Suprapubic skin (tissue), 4 donors: ENCODE data around the gene SLC22A3. TPM values are rescaled to one million over a fixed set of nuclear protein-coding genes. Genes with fewer than 3 reads are reported as not detected.

Experiments used
- DNase-seq, 2 donors: peaks; one replicate each; pipeline ENCODE4 v3.0.0-alpha.2; 2019; ENCODE audit warnings: low spot score in 2 of 2
- H3K27ac ChIP-seq: fragments of 200-600 bp; sonication (generic); one replicate; pipeline ENCODE4 v1.5.1; 2019
- H3K27me3 ChIP-seq: fragments of 200-600 bp; sonication (generic); one replicate; pipeline ENCODE4 v1.5.1; 2019
- H3K36me3 ChIP-seq: fragments of 200-600 bp; sonication (generic); one replicate; pipeline ENCODE4 v1.5.1; 2019
- H3K4me1 ChIP-seq: fragments of 200-600 bp; sonication (generic); one replicate; pipeline ENCODE4 v1.5.1; 2019
- H3K4me3 ChIP-seq: fragments of 200-600 bp; sonication (generic); one replicate; pipeline ENCODE4 v1.5.1; 2019; ENCODE audit warnings: mild to moderate bottlenecking
- H3K9me3 ChIP-seq: fragments of 200-600 bp; sonication (generic); one replicate; pipeline ENCODE4 v1.5.1; 2019
- EP300 ChIP-seq: sonication (generic); formaldehyde crosslinking; IDR thresholded peaks from one replicate; pipeline ENCODE4 v1.6.1; 2017; ENCODE audit warnings: antibody characterized with exemption
- POLR2A ChIP-seq, 2 donors: fragments of 450-650 bp; IDR thresholded peaks; one replicate each; pipeline ENCODE4 v1.6.1; 2017; ENCODE audit warnings: antibody characterized with exemption in 2 of 2, mild to moderate bottlenecking in 2 of 2, moderate library complexity in 2 of 2
- POLR2AphosphoS5 ChIP-seq, 3 donors: sonication (generic); formaldehyde crosslinking; IDR thresholded peaks; one replicate each; pipeline ENCODE4 v1.6.1; 2017; ENCODE audit warnings: antibody characterized with exemption in 3 of 3
- WGBS: methylation state at CpG from one replicate; pipeline ENCODE4 v1.1.5; 2018; 5-methylcytosine and 5-hydroxymethylcytosine counted together
- total RNA-seq, 4 donors: library from RNA; depleted of rRNA; stranded (reverse); fragments of >200 nt; gene quantifications; one replicate each; pipeline ENCODE4 v1.1.0, GENCODE V29; 2016
- TF ChIP-seq, protein P1 (sequence below), 2 donors: fragments of 200-600 bp in 1 of 2; fragments of 450-650 bp in 1 of 2; sonication (generic) in 1 of 2; IDR thresholded peaks; one replicate each; pipeline ENCODE4 v1.5.1; 2016 to 2019; ENCODE audit warnings: antibody characterized with exemption in 2 of 2, mild to moderate bottlenecking in 1 of 2, moderate library complexity in 1 of 2

The SLC22A3 gene
- total RNA-seq, 4 donors from 2014 or later = 13.3 to 15.8 (median 15.7) TPM

DNA sequence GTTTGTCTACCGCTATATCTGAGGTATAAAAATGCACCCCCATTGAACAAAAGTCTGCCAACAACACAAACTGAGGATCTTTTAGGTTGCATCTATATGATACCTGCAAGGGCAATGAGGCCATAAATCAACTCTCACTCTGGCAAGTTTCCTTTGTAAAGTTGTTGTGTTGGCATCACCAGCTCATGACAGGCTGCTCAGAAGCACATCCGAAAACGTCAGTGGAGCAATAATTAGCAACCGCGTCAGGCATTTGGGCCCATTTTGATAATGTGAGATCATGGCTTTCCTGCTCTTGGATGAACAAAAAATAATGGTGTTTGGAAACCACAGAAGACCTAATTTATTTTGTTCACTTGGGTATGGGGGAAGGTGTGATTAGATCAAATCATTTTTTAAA lies 12.0 kb upstream of the SLC22A3 start:
- TF ChIP-seq, protein P1, sequence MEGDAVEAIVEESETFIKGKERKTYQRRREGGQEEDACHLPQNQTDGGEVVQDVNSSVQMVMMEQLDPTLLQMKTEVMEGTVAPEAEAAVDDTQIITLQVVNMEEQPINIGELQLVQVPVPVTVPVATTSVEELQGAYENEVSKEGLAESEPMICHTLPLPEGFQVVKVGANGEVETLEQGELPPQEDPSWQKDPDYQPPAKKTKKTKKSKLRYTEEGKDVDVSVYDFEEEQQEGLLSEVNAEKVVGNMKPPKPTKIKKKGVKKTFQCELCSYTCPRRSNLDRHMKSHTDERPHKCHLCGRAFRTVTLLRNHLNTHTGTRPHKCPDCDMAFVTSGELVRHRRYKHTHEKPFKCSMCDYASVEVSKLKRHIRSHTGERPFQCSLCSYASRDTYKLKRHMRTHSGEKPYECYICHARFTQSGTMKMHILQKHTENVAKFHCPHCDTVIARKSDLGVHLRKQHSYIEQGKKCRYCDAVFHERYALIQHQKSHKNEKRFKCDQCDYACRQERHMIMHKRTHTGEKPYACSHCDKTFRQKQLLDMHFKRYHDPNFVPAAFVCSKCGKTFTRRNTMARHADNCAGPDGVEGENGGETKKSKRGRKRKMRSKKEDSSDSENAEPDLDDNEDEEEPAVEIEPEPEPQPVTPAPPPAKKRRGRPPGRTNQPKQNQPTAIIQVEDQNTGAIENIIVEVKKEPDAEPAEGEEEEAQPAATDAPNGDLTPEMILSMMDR (IDR thresholded peaks at IDR 0.05) = no peak
- TF ChIP-seq POLR2A (IDR thresholded peaks at IDR 0.05) = no peak
- no peak for TF ChIP-seq EP300
- TF ChIP-seq POLR2AphosphoS5 (IDR thresholded peaks at IDR 0.05) = no peak

DNA sequence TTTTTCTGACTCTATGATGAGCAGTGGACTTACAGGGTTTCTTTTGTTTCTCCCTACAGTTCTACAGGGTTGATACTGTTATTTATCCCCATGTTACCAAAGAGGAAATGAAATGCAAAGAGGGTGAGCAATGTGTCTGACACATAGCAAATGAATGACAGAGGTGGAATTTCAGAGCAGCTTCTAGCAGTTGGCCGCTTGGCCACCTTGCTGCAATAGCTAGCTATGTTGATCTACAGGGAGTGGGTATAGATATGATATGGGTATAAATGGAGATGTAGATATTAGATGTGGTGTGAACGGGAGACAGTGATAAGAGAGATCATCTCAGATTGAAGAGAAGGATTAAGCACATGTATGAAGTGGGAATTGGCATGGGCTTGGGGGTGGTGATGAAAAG lies 10.9 kb upstream of the SLC22A3 start:
- no peaks in the 10 kb centered on the region for H3K36me3 ChIP-seq
- H3K27ac ChIP-seq = no peak overlapping the region
- no peaks in the 10 kb centered on the region for H3K9me3 ChIP-seq
- no peaks in the 10 kb centered on the region for H3K4me1 ChIP-seq
- no peak for TF ChIP-seq POLR2AphosphoS5 (IDR thresholded peaks at IDR 0.05)
- 85% methylated on average over 2 of the region's 2 CpGs for WGBS
- H3K4me3 ChIP-seq = no peak overlapping the region
- DNase-seq = no peak
- no peaks in the 10 kb centered on the region for H3K27me3 ChIP-seq

More for the DNA sequence above, 12.0 kb upstream of the SLC22A3 start:
- Histone ChIP-seq H3K36me3 (no peaks in the 10 kb centered on the region), H3K4me1 (no peaks in the 10 kb centered on the region), H3K9me3 (no peaks in the 10 kb centered on the region), H3K27me3 (no peaks in the 10 kb centered on the region), H3K4me3 (no peak overlapping the region), H3K27ac (no peak overlapping the region)
- 94% methylated on average over 5 of the region's 5 CpGs for WGBS
- no peak for DNase-seq

DNA sequence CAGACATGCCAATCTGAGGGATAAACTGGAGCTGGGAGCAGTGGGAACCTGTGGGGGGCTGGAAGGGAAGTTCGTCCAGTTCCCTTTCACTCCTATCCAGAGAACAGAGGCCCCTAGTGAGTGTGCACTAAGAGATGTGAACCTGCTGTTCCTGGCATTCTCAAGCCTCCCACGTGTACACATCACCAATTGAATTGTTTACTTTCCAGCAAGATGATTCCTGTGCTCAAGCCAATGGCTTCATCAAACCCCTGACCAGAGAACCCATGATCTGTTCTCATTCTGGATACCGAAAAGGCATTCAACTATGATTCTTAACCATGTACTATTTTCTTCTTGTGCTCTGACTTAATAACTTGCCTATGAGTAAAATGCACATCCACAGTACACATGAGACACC lies 10.2 kb upstream of the SLC22A3 start:
- no peak overlapping the region for H3K4me3 ChIP-seq
- DNase-seq = no peak
- no peaks in the 10 kb centered on the region for H3K27me3 ChIP-seq
- no peaks in the 10 kb centered on the region for H3K4me1 ChIP-seq
- no peak for TF ChIP-seq EP300
- no peaks in the 10 kb centered on the region for H3K36me3 ChIP-seq
- H3K9me3 ChIP-seq = no peaks in the 10 kb centered on the region
- no peak overlapping the region for H3K27ac ChIP-seq
- 81% methylated on average over 3 of the region's 3 CpGs for WGBS

DNA sequence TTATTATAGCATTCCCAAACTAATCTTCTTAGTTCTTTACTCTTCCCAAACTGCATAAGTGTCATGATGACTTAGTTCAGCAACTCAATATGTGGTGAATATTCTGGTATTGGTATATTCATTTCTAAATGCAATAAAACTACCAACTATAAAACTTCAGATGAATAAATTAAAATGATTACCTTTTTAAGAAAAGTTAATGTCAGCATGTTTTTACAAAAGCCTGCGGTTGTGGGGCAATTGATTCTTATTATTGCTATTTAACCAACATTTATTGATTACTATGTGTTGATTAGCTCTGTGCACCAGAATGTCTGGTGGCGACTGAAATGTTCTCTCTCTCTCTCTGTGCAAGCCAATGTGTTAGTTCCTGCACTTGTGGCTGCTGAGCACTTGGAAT lies 5.0 kb upstream of the SLC22A3 start:
- Histone ChIP-seq H3K4me3 (no peak overlapping the region), H3K9me3 (no peaks in the 10 kb centered on the region), H3K27ac (no peak overlapping the region), H3K4me1 (peaks cover 5% of the 10 kb centered on the region), H3K27me3 (peaks cover 10% of the 10 kb centered on the region), H3K36me3 (no peaks in the 10 kb centered on the region)
- TF ChIP-seq, protein P1 (IDR thresholded peaks at IDR 0.05) = no peak
- TF ChIP-seq POLR2AphosphoS5 (IDR thresholded peaks at IDR 0.05) = no peak
- TF ChIP-seq EP300 = no peak
- 90% methylated on average over 2 of the region's 2 CpGs for WGBS
- DNase-seq = no peak

DNA sequence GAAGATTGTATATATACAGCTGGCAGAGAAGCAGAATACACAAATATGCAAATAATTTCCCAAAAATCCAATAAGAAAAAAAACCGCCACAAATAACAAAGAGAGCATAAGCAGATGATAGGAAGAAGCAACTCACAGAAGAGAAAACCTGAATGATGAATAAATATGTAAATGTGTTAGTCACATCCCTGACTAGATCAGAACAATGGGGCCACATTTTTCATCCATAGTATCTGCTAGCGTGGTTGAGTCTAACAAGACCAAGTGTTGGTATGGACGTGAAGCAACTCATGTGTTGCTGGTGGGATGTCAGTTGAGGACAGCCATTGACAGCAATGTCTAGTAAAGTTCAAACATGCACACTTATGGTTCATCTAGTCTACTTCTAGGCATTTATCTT lies 3.9 kb upstream of the SLC22A3 start:
- no peak overlapping the region for H3K4me3 ChIP-seq
- peaks cover 16% of the 10 kb centered on the region for H3K27me3 ChIP-seq
- H3K9me3 ChIP-seq = no peaks in the 10 kb centered on the region
- peaks cover 12% of the 10 kb centered on the region for H3K4me1 ChIP-seq
- DNase-seq = no peak
- no peak overlapping the region for H3K27ac ChIP-seq
- 80% methylated on average over 3 of the region's 3 CpGs for WGBS
- TF ChIP-seq EP300 (no peak), POLR2A (IDR thresholded peaks at IDR 0.05) (no peak)
- H3K36me3 ChIP-seq = no peaks in the 10 kb centered on the region

DNA sequence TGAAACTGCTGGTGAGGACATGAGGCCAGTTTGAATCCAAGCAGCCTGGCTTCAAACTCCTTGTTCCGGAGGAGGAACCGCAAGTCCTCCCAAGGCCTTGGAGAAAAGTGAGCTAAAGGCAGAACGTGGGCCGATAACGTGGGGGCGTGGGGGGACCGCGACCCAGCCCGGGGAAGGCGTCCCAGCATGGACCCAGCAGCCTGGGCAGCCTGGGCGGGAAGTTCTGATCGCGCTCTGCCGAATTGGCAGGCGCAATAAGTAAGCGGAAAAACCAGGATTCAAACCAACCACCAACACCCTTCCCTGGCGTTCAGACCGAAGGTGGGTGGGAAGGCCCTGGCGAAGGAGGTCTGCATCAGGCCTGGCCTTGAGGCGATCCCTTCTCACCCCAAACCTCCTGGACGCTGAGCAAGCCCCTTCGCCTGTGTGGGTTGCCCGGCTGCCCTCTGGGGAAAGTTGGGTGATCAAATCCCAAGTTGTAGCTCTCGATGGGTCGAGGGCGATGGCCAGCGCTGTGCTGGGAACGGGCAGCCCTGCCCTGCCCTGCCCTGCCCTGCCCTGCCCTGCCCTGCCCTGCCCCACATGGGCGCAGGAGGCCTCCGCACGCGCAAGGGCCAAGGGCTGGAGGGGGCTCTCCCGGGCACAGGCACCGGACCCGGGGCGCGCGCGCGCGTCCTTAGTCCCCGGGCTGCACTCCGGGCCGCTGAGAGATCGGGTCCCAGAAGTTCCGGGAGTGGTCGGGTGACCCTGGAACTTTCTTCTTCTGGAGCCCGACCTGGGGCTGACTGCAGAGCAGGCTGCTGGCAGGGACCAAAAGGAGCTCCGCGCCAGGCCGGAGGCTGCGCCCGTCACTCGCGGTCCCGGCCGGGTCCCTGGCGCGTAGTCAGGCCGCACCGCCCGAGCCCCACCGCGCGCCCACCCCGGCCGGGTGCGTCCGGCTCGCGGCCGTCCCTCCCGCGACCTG lies 637 bp upstream of the SLC22A3 start:
- H3K4me3 ChIP-seq = peak overlapping the region; percentile 77
- TF ChIP-seq EP300 (no peak), POLR2AphosphoS5 (IDR thresholded peaks at IDR 0.05) (no peak), POLR2A (IDR thresholded peaks at IDR 0.05) (no peak)
- TF ChIP-seq, protein P1 (IDR thresholded peaks at IDR 0.05) = no peak

More for the DNA sequence above, 637 bp upstream of the SLC22A3 start:
- no peaks in the 10 kb centered on the region for H3K9me3 ChIP-seq
- peaks cover 12% of the 10 kb centered on the region for H3K4me1 ChIP-seq
- H3K27ac ChIP-seq = no peak overlapping the region
- peaks cover 16% of the 10 kb centered on the region for H3K27me3 ChIP-seq
- WGBS = 86% methylated on average over 28 of the region's 74 CpGs
- no peaks in the 10 kb centered on the region for H3K36me3 ChIP-seq
- DNase-seq = no peak
